Measurements from ENCODE around the gene PLEKHD1. TPM values are rescaled to one million over a fixed set of nuclear protein-coding genes. Genes with fewer than 3 reads are reported as not detected.

The PLEKHD1 gene
- total and polyA plus RNA-seq, 9 donors, result under 0.01 to 0.15 (median 0.08) TPM; not detected in 3

- Histone ChIP-seq H3K9me3 (no peaks in the 10 kb centered on the region), H3K27me3 (no peaks in the 10 kb centered on the region), H3K36me3 (no peaks in the 10 kb centered on the region), H3K4me3 (no peak overlapping the region), H3K4me1 (ENCODE audit: insufficient read depth) (no peaks in the 10 kb centered on the region), H3K27ac (no peak overlapping the region)
- no peak for DNase-seq
- no peak for TF ChIP-seq POLR2A (IDR thresholded peaks at IDR 0.05)
- no peak for TF ChIP-seq CTCF (IDR thresholded peaks at IDR 0.05)
- no peak for TF ChIP-seq EP300 (IDR thresholded peaks at IDR 0.05)
- 94 to 100% (median 97%) methylated on average over 1 of the region's 1 CpG for WGBS, 3 donors
- intact Hi-C loops (cut with DNase I), result no loop called here
Observed at GRCh38 chr14:69504775-69505174, 20.2 kb downstream of the PLEKHD1 start.

DNA sequence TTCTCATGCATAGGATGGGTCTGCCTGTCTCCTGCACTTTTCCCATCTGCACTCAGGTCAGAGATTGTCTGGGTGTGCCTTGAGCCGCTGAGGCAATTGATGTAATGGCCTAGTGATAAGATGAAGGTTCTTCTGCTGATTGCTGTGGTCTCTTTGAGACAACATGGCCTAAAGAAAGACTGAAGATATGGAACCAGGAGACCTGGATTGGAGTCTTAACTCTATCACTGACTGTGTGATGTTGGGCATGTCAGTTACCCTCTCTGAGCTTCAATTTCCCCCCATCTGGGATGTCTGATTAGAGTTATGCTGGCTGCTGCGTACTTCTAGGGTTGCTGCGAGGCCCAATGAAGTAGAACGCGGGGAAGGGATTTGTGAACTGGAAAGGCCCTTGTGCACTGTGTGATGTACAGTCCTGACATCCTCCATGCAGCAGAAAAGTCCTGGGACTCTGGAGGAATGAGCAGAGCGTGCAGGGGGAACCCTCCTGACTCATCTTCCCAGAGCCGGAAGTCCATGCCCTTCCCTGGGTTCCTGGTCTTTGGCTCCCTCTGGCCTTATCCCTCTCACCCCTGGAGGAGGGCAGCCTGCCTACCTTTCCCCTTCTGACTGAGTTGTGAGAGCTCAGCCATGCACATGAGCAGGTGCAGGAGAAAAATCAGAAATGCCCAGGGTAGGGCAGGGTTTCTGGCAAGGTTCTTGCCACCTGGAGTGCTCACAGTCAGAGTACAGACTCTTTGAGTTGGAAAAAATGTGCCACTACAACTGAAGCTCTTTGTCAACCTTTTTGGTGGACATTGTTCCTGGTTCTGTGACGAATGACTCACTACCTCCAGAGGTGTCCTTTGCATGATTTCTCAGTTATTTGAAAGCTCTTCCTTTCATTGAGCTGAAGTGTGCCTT is 21.1 kb downstream of the PLEKHD1 start:
- intact Hi-C loops (cut with DNase I), result no loop called here
- no peaks in the 10 kb centered on the region for H3K4me1 ChIP-seq (ENCODE audit: insufficient read depth)
- no peaks in the 10 kb centered on the region for H3K36me3 ChIP-seq
- H3K27ac ChIP-seq, result no peak overlapping the region
- no peak for DNase-seq
- no peak overlapping the region for H3K4me3 ChIP-seq
- no peaks in the 10 kb centered on the region for H3K9me3 ChIP-seq
- no peaks in the 10 kb centered on the region for H3K27me3 ChIP-seq
- 71 to 77% (median 74%) methylated on average over 8 of the region's 8 CpGs for WGBS, 3 donors
- TF ChIP-seq EP300 (IDR thresholded peaks at IDR 0.05), result no peak
- no peak for TF ChIP-seq POLR2A (IDR thresholded peaks at IDR 0.05)
- TF ChIP-seq CTCF (IDR thresholded peaks at IDR 0.05), result no peak

DNA sequence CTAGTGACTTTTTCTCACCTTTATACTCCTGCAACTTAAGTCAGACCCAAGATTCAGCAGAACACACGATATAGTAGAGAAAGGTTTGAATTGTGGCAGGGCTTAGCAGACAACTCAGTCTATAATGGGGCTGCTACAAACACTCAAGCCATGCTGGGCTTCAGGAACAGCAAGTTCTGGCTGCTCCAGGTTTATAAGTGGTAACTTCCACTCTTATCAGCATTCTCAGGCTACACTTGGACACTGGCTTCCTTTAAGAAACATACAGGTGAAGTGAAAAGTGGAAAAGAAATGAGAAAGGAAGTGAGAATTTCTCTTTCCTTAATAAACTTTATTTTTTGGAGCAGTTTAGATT is 21.7 kb downstream of the PLEKHD1 start:
- intact Hi-C loops (cut with DNase I), result no loop called here
- TF ChIP-seq EP300 (IDR thresholded peaks at IDR 0.05) (no peak), POLR2A (IDR thresholded peaks at IDR 0.05) (no peak), CTCF (IDR thresholded peaks at IDR 0.05) (no peak)
- DNase-seq, result no peak
- Histone ChIP-seq H3K36me3 (no peaks in the 10 kb centered on the region), H3K4me1 (ENCODE audit: insufficient read depth) (no peaks in the 10 kb centered on the region), H3K27me3 (no peaks in the 10 kb centered on the region), H3K9me3 (no peaks in the 10 kb centered on the region), H3K4me3 (no peak overlapping the region), H3K27ac (no peak overlapping the region)
- WGBS, 3 donors, result 57 to 69% (median 66%) methylated on average over 1 of the region's 1 CpG

DNA sequence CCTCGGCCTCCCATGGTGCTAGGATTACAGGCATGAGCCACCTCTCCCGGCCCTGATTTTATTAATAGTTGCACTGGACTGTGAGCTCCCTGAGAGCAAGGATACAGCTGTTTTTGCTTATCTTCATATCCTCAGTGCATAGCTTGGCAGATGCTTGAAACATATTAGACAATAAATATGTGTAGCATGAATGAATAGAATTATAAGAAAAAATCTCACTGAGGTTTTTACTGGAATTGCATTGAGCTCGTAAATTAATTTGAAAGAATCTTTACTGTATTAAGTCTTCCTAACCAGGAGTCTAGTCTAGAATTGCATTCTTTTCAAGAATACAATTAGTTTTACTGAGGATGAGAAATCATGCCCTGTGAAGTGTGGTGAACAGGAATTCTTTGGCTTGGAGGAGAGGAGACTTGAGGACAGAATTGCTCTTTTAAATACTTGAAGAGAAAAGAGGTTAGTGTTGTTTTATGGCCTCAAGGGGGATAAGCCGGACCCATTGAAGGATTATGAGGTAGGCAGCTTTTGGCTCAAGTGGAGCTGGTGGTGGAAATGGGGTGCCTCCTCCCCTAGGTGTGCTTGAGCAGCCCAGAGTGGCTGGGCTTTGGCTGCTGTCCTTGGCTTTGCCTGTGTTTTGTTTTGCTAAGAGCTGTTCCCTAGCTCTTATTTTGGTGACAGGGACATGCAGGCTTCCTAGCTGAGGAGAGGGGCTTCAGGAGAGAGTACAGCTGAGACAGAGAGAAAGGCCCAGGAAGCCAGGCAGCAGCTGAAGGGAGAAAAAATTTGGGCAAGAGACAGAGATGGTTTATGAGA is 34.0 kb downstream of the PLEKHD1 start:
- no peaks in the 10 kb centered on the region for H3K27me3 ChIP-seq
- no peak for DNase-seq
- no peak for TF ChIP-seq POLR2A (IDR thresholded peaks at IDR 0.05)
- no peak for TF ChIP-seq CTCF (IDR thresholded peaks at IDR 0.05)
- TF ChIP-seq EP300 (IDR thresholded peaks at IDR 0.05), result no peak
- H3K4me3 ChIP-seq, result no peak overlapping the region
- H3K4me1 ChIP-seq (ENCODE audit: insufficient read depth), result no peaks in the 10 kb centered on the region
- intact Hi-C loops (cut with DNase I), result no loop called here
- WGBS, 3 donors, result 51 to 53% (median 52%) methylated on average over 4 of the region's 4 CpGs
- H3K27ac ChIP-seq, result no peak overlapping the region
- no peaks in the 10 kb centered on the region for H3K9me3 ChIP-seq
- H3K36me3 ChIP-seq, result no peaks in the 10 kb centered on the region

Measured in ovary (tissue), 9 donors.